ENCODE data around the gene TMPRSS13. TPM values are rescaled to one million over a fixed set of nuclear protein-coding genes. Genes with fewer than 3 reads are reported as not detected.

TMPRSS13 gene
- total and polyA plus RNA-seq, 2 of the 13 experiments (the other 11 are each of a cell fraction or from before 2014, with no cell fraction given), result not detected

DNA sequence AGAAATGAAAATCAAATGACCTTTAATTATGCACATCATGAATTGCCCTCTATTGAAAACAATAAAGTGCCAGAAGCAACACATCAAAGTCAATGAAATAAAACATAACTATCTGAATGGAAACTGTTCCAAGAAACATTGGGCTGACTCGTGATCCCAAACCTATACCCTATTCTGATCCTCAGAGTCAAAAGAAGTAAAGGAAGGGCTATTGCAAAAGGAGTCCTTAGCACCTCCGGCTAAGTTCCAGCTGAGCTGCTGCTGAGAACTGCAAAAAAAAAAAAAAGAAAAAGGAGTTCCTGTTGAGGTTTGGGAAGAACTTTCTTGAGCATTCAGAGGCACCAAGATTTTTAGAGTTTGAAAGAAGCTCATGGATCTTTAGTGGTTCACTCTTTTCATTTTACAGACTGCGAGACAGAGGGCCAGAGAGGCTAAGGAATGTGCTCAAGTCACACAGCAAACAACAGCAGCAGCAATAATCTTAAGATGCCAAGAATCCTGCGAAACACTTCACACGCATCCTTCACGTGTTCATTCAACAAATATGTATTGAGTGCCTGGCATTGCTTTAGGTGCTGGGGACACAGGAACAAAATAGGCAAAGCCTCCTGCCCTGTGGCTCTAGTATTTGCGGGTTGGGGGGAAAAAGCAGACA, 841 bp upstream of the TMPRSS13 start:
- Histone ChIP-seq H3K79me2 (ENCODE audit: insufficient read depth, low read length) (no peaks in the 10 kb centered on the region), H3K4me3 (replicated peaks in 1 of 3; ENCODE audit: insufficient read depth in 1 of 3, low read depth in 2 of 3, low read length in 3 of 3) (no peak overlapping the region), H3K27ac (ENCODE audit: extremely low read length, insufficient read depth, low read length) (no peak overlapping the region), H3K4me2 (ENCODE audit: low read depth, low read length) (no peak overlapping the region), H3K36me3 (replicated peaks in 1 of 2; ENCODE audit: control insufficient read depth in 1 of 2, insufficient read depth in 2 of 2, low read length in 2 of 2) (no peaks in the 10 kb centered on the region), H2AFZ (ENCODE audit: low read length) (no peak overlapping the region), H3K27me3 (ENCODE audit: control insufficient read depth in 1 of 2, insufficient read depth in 2 of 2, low read length in 2 of 2) (peaks cover 4 to 53% of the 10 kb centered on the region in 2 experiments; a peak in 3 of 5 replicates), H3K9ac (ENCODE audit: insufficient read depth, low read depth, low read length) (no peak overlapping the region), H3K9me3 (ENCODE audit: low read length) (no peaks in the 10 kb centered on the region), H4K20me1 (ENCODE audit: insufficient read depth, low read length) (no peaks in the 10 kb centered on the region), H3K4me1 (ENCODE audit: insufficient read depth, low read length) (no peaks in the 10 kb centered on the region)
- ATAC-seq (no peak), DNase-seq (ENCODE audit: low spot score) (no peak), FAIRE-seq (no peak)
- CTCF ChIA-PET (ENCODE audit: low intra/inter-chr PET ratio, low total read pairs), result no interaction called here
- POLR2A ChIA-PET, result no interaction called here
- 34% methylated on average over 6 of the region's 7 CpGs for WGBS (ENCODE audit: low lambda C conversion rate)
- in situ Hi-C loops (cut with HindIII; ENCODE audit: extremely low pct_ligation_motif_present, low pct_unique_long_range_greater_than_20kb) (loop anchor here (25.0 kb wide), 1 partner anchor 493 kb away; no protein-coding TSS in a partner anchor), intact Hi-C loops (cut with micrococcal nuclease; ENCODE audit: unreplicated experiment) (no loop called here)
- BruUV-seq (replicated peaks), result no TSS peak
- TF ChIP-seq JARID2 (CRISPR knock-in tag; IDR thresholded peaks at IDR 0.05; ENCODE audit: insufficient replicate concordance) (no peak), SMC3 (IDR thresholded peaks at IDR 0.05; ENCODE audit: low read length) (no peak), CCDC6 (CRISPR knock-in tag; IDR thresholded peaks at IDR 0.05) (no peak), MTF1 (CRISPR knock-in tag; IDR thresholded peaks at IDR 0.05) (no peak), REXO4 (CRISPR knock-in tag; IDR thresholded peaks at IDR 0.05; ENCODE audit: borderline replicate concordance) (no peak), ZNF841 (CRISPR knock-in tag; IDR thresholded peaks at IDR 0.05; ENCODE audit: borderline replicate concordance) (no peak), DNMT3B (CRISPR knock-in tag; conservative IDR thresholded peaks at IDR 0.05) (no peak), ZNF234 (CRISPR knock-in tag; conservative IDR thresholded peaks at IDR 0.05) (no peak), ELF1 (CRISPR knock-in tag; IDR thresholded peaks at IDR 0.05) (no peak), ZNF768 (CRISPR knock-in tag; IDR thresholded peaks at IDR 0.05) (no peak; the same call in 1 of the 2 replicates), ZNF180 (CRISPR knock-in tag; IDR thresholded peaks at IDR 0.05; ENCODE audit: borderline replicate concordance, low read depth) (no peak), ZNF839 (CRISPR knock-in tag; IDR thresholded peaks at IDR 0.05; ENCODE audit: borderline replicate concordance) (no peak), ETV6 (CRISPR knock-in tag; conservative IDR thresholded peaks at IDR 0.05) (no peak), CBX2 (IDR thresholded peaks at IDR 0.05; ENCODE audit: low read depth, low read length) (no peak), CBX2 (CRISPR knock-in tag; IDR thresholded peaks at IDR 0.05; ENCODE audit: low read depth) (no peak), PAWR (CRISPR knock-in tag; IDR thresholded peaks at IDR 0.05; ENCODE audit: borderline replicate concordance) (no peak)
- TF ChIP-seq, protein P1, sequence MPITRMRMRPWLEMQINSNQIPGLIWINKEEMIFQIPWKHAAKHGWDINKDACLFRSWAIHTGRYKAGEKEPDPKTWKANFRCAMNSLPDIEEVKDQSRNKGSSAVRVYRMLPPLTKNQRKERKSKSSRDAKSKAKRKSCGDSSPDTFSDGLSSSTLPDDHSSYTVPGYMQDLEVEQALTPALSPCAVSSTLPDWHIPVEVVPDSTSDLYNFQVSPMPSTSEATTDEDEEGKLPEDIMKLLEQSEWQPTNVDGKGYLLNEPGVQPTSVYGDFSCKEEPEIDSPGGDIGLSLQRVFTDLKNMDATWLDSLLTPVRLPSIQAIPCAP (CRISPR knock-in tag; IDR thresholded peaks at IDR 0.05; ENCODE audit: low read depth), result no peak
- TF ChIP-seq, protein P2, sequence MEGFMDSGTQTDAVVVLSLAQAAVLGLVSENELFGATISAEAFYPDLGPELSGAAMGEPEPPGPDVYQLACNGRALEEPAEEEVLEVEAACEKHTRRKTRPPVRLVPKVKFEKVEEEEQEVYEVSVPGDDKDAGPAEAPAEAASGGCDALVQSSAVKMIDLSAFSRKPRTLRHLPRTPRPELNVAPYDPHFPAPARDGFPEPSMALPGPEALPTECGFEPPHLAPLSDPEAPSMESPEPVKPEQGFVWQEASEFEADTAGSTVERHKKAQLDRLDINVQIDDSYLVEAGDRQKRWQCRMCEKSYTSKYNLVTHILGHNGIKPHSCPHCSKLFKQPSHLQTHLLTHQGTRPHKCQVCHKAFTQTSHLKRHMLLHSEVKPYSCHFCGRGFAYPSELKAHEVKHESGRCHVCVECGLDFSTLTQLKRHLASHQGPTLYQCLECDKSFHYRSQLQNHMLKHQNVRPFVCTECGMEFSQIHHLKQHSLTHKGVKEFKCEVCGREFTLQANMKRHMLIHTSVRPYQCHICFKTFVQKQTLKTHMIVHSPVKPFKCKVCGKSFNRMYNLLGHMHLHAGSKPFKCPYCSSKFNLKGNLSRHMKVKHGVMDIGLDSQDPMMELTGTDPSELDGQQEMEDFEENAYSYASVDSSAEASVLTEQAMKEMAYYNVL (CRISPR knock-in tag; IDR thresholded peaks at IDR 0.05; ENCODE audit: borderline replicate concordance), result no peak

All from HepG2 (cell line).